H1 (cell line): ENCODE measurements around the gene B3GAT1. TPM values are rescaled to one million over a fixed set of nuclear protein-coding genes. Genes with fewer than 3 reads are reported as not detected.

Source experiments
- CBX5 ChIP-seq: fragments of 300-800, 300-1000 bp; sonication (generic); IDR thresholded peaks from 2 replicates; pipeline ENCODE4 v1.7.1; 2016; ENCODE audit warnings: antibody characterized with exemption, low read length, low read depth
- polyA plus RNA-seq, 7 experiments: library from polyadenylated mRNA; depleted of rRNA in 3 of 7; stranded (reverse) in 5 of 7; unstranded in 2 of 7; fragments of >200 nt in 5 of 7; fragments of 200-250 nt in 2 of 7; gene quantifications; 1 replicate in 5 of 7; 2 replicates in 1 of 7; 4 replicates in 1 of 7; pipeline versions ENCODE4 v1.2.1 to v1.2.3, GENCODE V29; 2011 to 2013; ENCODE audit warnings: missing spikeins in 2 of 7, mixed read lengths in 2 of 7
- total RNA-seq: library from RNA; stranded (reverse); fragmentation: NEBNext Ultra II Directional; extraction: Animal tissue kit (Norgen Biotek cat#: 25700); gene quantifications from 2 replicates; pipeline ENCODE4 v1.2.1, GENCODE V29; 2021
- TF ChIP-seq, protein P1 (sequence below): IDR thresholded peaks from 2 replicates; pipeline ENCODE4 v1.6.1; 2011; ENCODE audit warnings: low read depth, mild to moderate bottlenecking, low read length; ENCODE audit not compliant: insufficient read depth

B3GAT1 gene
- total and polyA plus RNA-seq, 2 of the 8 experiments (the other 6 are each of a cell fraction or from before 2014, with no cell fraction given), result 19.7 to 32.4 TPM

DNA sequence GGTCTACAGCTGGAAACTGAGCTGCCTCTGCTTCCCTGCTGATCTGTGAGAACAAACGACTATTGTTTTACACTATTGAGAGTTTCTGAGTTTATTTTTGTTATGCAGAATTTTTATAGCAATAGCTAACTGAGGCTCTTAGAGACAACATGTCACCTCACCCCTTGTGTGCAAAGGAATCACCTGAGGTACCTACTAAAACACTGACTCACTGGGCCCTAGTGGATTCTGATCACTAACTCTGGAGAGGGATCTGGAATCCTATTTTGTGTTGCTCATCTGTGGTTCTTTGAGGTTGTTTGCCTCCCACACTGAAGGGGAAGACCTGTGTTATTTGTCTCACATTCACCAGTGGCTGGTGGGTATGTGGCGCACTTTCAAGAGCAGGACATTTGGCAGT lies 13.4 kb upstream of the B3GAT1 start (continued):
- TF ChIP-seq, protein P1, sequence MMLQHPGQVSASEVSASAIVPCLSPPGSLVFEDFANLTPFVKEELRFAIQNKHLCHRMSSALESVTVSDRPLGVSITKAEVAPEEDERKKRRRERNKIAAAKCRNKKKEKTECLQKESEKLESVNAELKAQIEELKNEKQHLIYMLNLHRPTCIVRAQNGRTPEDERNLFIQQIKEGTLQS, result no peak
- no peak for TF ChIP-seq CBX5
